ENCODE results near the gene EHD1.

EHD1 gene

GRCh38 chr11:64902102-64902900, 23.9 kb upstream of the EHD1 start:
- DNase-seq (ENCODE audit: low read depth): no peak
- H3K4me3 ChIP-seq (ENCODE audit: low read depth, low read length): no peak overlapping the region
- no peak for TF ChIP-seq CTCF (conservative IDR thresholded peaks at IDR 0.05; ENCODE audit: low read depth, low read length)

GRCh38 chr11:64900774-64901173, 22.4 kb upstream of the EHD1 start:
- no peak for DNase-seq (ENCODE audit: low read depth)
- no peak overlapping the region for H3K4me3 ChIP-seq (ENCODE audit: low read depth, low read length)
- TF ChIP-seq CTCF (conservative IDR thresholded peaks at IDR 0.05; ENCODE audit: low read depth, low read length): no peak

GRCh38 chr11:64900263-64900678, 21.9 kb upstream of the EHD1 start:
- no peak for DNase-seq (ENCODE audit: low read depth)
- TF ChIP-seq CTCF (conservative IDR thresholded peaks at IDR 0.05; ENCODE audit: low read depth, low read length): no peak
- H3K4me3 ChIP-seq (ENCODE audit: low read depth, low read length): no peak overlapping the region

GRCh38 chr11:64898541-64898940, 20.1 kb upstream of the EHD1 start:
- TF ChIP-seq CTCF (conservative IDR thresholded peaks at IDR 0.05; ENCODE audit: low read depth, low read length): no peak
- DNase-seq (ENCODE audit: low read depth): no peak
- no peak overlapping the region for H3K4me3 ChIP-seq (ENCODE audit: low read depth, low read length)

GRCh38 chr11:64898076-64898445, 19.6 kb upstream of the EHD1 start:
- DNase-seq (ENCODE audit: low read depth): no peak
- TF ChIP-seq CTCF (conservative IDR thresholded peaks at IDR 0.05; ENCODE audit: low read depth, low read length): no peak
- H3K4me3 ChIP-seq (ENCODE audit: low read depth, low read length): no peak overlapping the region

GRCh38 chr11:64897381-64898075, 19.1 kb upstream of the EHD1 start:
- TF ChIP-seq CTCF (conservative IDR thresholded peaks at IDR 0.05; ENCODE audit: low read depth, low read length): no peak
- no peak for DNase-seq (ENCODE audit: low read depth)
- H3K4me3 ChIP-seq (ENCODE audit: low read depth, low read length): no peak overlapping the region

All from choroid plexus epithelial cell (primary cell).